GM12878 (cell line): ENCODE data around the gene PTPRN2. TPM values are rescaled to one million over a fixed set of nuclear protein-coding genes. Genes with fewer than 3 reads are reported as not detected.

ENCODE experiments used
- ATAC-seq: fragments of 200-7000 bp; cut with Tn5 transposase; 3 replicates; pipeline ENCODE4 v1.9.1; 2020; ENCODE audit warnings: mild to moderate bottlenecking, moderate library complexity
- BruUV-seq: library from RNA; stranded (reverse); fragments of 400-500 nt; replicated peaks from 2 replicates; lab custom pipeline; 2021; lab: Mats Ljungman, UMichigan
- CTCF ChIA-PET: fragments of 300-600 bp; sonication (Branson Sonifier 250); formaldehyde crosslinking; extraction: SDS; loops from one replicate; lab custom pipeline; 2021; ENCODE audit warnings: inconsistent platforms; lab: Yijun Ruan, JAX
- POLR2A ChIA-PET: fragments of 350-600 bp; formaldehyde crosslinking; extraction: SDS; loops from one replicate; lab custom pipeline; 2021; ENCODE audit warnings: inconsistent platforms; lab: Charles Lee
- RAD21 ChIA-PET: fragments of 300-600 bp; sonication (Branson Sonifier 250); formaldehyde crosslinking; loops from one replicate; lab custom pipeline; 2023; ENCODE audit warnings: antibody characterized with exemption; ENCODE audit not compliant: unreplicated experiment; lab: Charles Lee
- SMC1A ChIA-PET: fragments of 300-600 bp; sonication (Branson Sonifier 250); formaldehyde crosslinking; loops from one replicate; lab custom pipeline; 2023; ENCODE audit not compliant: unreplicated experiment, uncharacterized antibody; lab: Charles Lee
- DNase-seq: peaks from one replicate; pipeline ENCODE4 v3.0.0-alpha.2; 2011; ENCODE audit warnings: low read depth, low spot score
- FAIRE-seq: peaks from 3 replicates; lab custom pipeline; 2011; peaks lifted over from hg19 to GRCh38; lab: Jason Lieb, UNC
- H2AFZ ChIP-seq: 2 replicates; pipeline ENCODE4 v1.6.0; 2011; ENCODE audit warnings: low read depth, low read length, control low read depth; ENCODE audit not compliant: control insufficient read depth
- H3K27ac ChIP-seq: 2 replicates; pipeline ENCODE4 v1.5.1; 2011; ENCODE audit warnings: control low read depth; ENCODE audit not compliant: control insufficient read depth, insufficient read depth
- H3K27me3 ChIP-seq, 2 experiments: replicated peaks in 1 of 2; 2 replicates each; pipeline versions ENCODE4 v1.6.0 to v1.6.1; 2011; ENCODE audit warnings: low read length in 1 of 2; ENCODE audit not compliant: control insufficient read depth in 2 of 2, insufficient read depth in 2 of 2
- H3K36me3 ChIP-seq, 2 experiments: 2 replicates each; pipeline ENCODE4 v1.5.1; 2011; ENCODE audit warnings: low read length in 1 of 2; ENCODE audit not compliant: control insufficient read depth in 2 of 2, insufficient read depth in 2 of 2
- H3K4me1 ChIP-seq: 2 replicates; pipeline ENCODE4 v1.6.1; 2011; ENCODE audit warnings: mild to moderate bottlenecking, low read length, moderate library complexity, mixed read lengths; ENCODE audit not compliant: control insufficient read depth, insufficient read depth
- H3K4me2 ChIP-seq: 2 replicates; pipeline ENCODE4 v1.6.0; 2011; ENCODE audit warnings: control low read depth; ENCODE audit not compliant: control insufficient read depth, insufficient read depth
- H3K4me3 ChIP-seq: fragments of 200-600 bp; sonication (generic); 2 replicates; pipeline ENCODE4 v1.5.1; 2016
- H3K79me2 ChIP-seq: 2 replicates; pipeline ENCODE4 v1.6.0; 2011; ENCODE audit warnings: low read length; ENCODE audit not compliant: control insufficient read depth, insufficient read depth
- H3K9ac ChIP-seq: 2 replicates; pipeline ENCODE4 v1.8.0; 2011; ENCODE audit warnings: low read length, control low read depth, mixed read lengths; ENCODE audit not compliant: control insufficient read depth, insufficient read depth
- H3K9me3 ChIP-seq: replicated peaks from 3 replicates; pipeline ENCODE4 v1.5.1; 2011; ENCODE audit warnings: mild to moderate bottlenecking, low read length; ENCODE audit not compliant: control insufficient read depth, insufficient read depth
- H4K20me1 ChIP-seq: 2 replicates; pipeline ENCODE4 v1.6.0; 2011; ENCODE audit not compliant: control insufficient read depth, insufficient read depth
- ATF3 ChIP-seq: IDR thresholded peaks from 2 replicates; pipeline ENCODE4 v1.6.1; 2011; ENCODE audit warnings: low read depth, mild to moderate bottlenecking, low read length, moderate library complexity, borderline replicate concordance; ENCODE audit errors: extremely low read depth
- HDAC2 ChIP-seq: fragments of 200-600 bp; sonication (generic); IDR thresholded peaks from 2 replicates; pipeline ENCODE4 v1.6.1; 2017
- HDGF ChIP-seq: fragments of 450-650 bp; IDR thresholded peaks from 2 replicates; pipeline ENCODE4 v1.6.1; 2016; ENCODE audit warnings: antibody characterized with exemption
- NR2F1 ChIP-seq: fragments of 450-650 bp; conservative IDR thresholded peaks from 2 replicates; pipeline ENCODE4 v1.6.1; 2017; ENCODE audit warnings: mild to moderate bottlenecking
- PKNOX1 ChIP-seq: fragments of 450-650 bp; IDR thresholded peaks from 2 replicates; pipeline ENCODE4 v1.6.1; 2016; ENCODE audit warnings: mild to moderate bottlenecking
- POLR2A ChIP-seq: IDR thresholded peaks from 2 replicates; pipeline ENCODE4 v1.6.1; 2011; ENCODE audit warnings: low read depth, mild to moderate bottlenecking, low read length
- SMC3 ChIP-seq: IDR thresholded peaks from 2 replicates; pipeline ENCODE4 v1.6.1; 2011; ENCODE audit warnings: low read length, improper control_type of control experiment, borderline replicate concordance
- SUZ12 ChIP-seq: fragments of 200-600 bp; sonication (generic); IDR thresholded peaks from one replicate; pipeline ENCODE4 v1.6.1; 2018; ENCODE audit warnings: antibody characterized with exemption, mild to moderate bottlenecking; ENCODE audit not compliant: unreplicated experiment
- WGBS: methylation state at CpG from one replicate; pipeline ENCODE4 v1.1.6; 2016; ENCODE audit warnings: low lambda C conversion rate; ENCODE audit not compliant: insufficient replicate concordance, insufficient coverage; ENCODE audit errors: missing lambda C conversion rate; 5-methylcytosine and 5-hydroxymethylcytosine counted together
- in situ Hi-C: fragments of 300-500 bp; cut with MboI; formaldehyde crosslinking; loops from 9 replicates; pipeline ENCODE4 v1.14.3; 2018; ENCODE audit warnings: mixed read lengths
- intact Hi-C: fragments of 100-400 bp; cut with micrococcal nuclease; formaldehyde crosslinking; loops from one replicate; pipeline ENCODE4 v1.14.2; 2022; ENCODE audit not compliant: unreplicated experiment
- polyA plus RNA-seq, 11 experiments: library from polyadenylated mRNA; depleted of rRNA in 4 of 11; unstranded in 6 of 11; stranded (reverse) in 5 of 11; fragments of >200 nt; fragmentation: Nextera tagmentation in 4 of 11; fragmentation: Illumina TruSeq in 1 of 11; extraction: Ambion mirVana in 4 of 11; extraction: Trizol in 1 of 11; gene quantifications; 1 replicate in 1 of 11; 2 replicates in 10 of 11; pipeline versions ENCODE4 v1.2.1 to v1.2.3, GENCODE V29; 2011 to 2016; ENCODE audit warnings: inconsistent platforms in 2 of 11, missing spikeins in 2 of 11, low read depth in 1 of 11
- total RNA-seq, 4 experiments: library from RNA; depleted of rRNA in 3 of 4; stranded (reverse); fragments of >200 nt in 3 of 4; fragmentation: Illumina TruSeq in 1 of 4; extraction: Trizol in 1 of 4; gene quantifications; 2 replicates each; pipeline versions ENCODE4 v1.2.1 to v1.2.3, GENCODE V29; 2013 to 2021

Gene PTPRN2
- total and polyA plus RNA-seq, 10 of the 15 experiments (the other 5 are each of a cell fraction or from before 2014, with no cell fraction given) = 5.4 TPM; not detected in 9

GRCh38 chr7:158404031-158404761 is 183.4 kb downstream of the PTPRN2 start:
- SMC1A ChIA-PET = no interaction called here
- RAD21 ChIA-PET = no interaction called here
- Histone ChIP-seq H3K27me3 (no peaks in the 10 kb centered on the region), H3K4me1 (no peaks in the 10 kb centered on the region), H3K9me3 (peaks cover 2% of the 10 kb centered on the region; the same call in 1 of the 3 replicates), H3K9ac (no peak overlapping the region), H3K4me2 (no peak overlapping the region), H3K4me3 (no peak overlapping the region), H3K27ac (no peak overlapping the region), H4K20me1 (no peaks in the 10 kb centered on the region), H3K36me3 (no peaks in the 10 kb centered on the region), H3K79me2 (no peaks in the 10 kb centered on the region), H2AFZ (no peak overlapping the region)
- 13% methylated on average over 21 of the region's 23 CpGs for WGBS
- BruUV-seq = no TSS peak
- POLR2A ChIA-PET = no interaction called here
- ATAC-seq (no peak), FAIRE-seq (no peak), DNase-seq (no peak)
- CTCF ChIA-PET = no interaction called here
- in situ Hi-C loops (no loop called here), intact Hi-C loops (no loop called here)
- TF ChIP-seq POLR2A = no peak
- TF ChIP-seq ATF3 = no peak
- no peak for TF ChIP-seq HDAC2
- no peak for TF ChIP-seq PKNOX1
- TF ChIP-seq NR2F1 = no peak
- no peak for TF ChIP-seq HDGF
- no peak for TF ChIP-seq SUZ12
- no peak for TF ChIP-seq SMC3
